Fibroblast of lung (primary cell): ENCODE data around the gene SOX9. TPM values are rescaled to one million over a fixed set of nuclear protein-coding genes. Genes with fewer than 3 reads are reported as not detected.

ENCODE experiments used
- DNase-seq, 2 donors: peaks; one replicate each; pipeline versions ENCODE4 v3.0.0 to v3.0.0-alpha.2; 2010; ENCODE audit warnings: low read depth in 2 of 2
- H2AFZ ChIP-seq: 2 replicates; pipeline ENCODE4 v1.5.1; 2012; ENCODE audit warnings: low read length, control low read depth, inconsistent platforms
- H3K27ac ChIP-seq: 2 replicates; pipeline ENCODE4 v1.5.1; 2011; ENCODE audit warnings: low read length, control low read depth; ENCODE audit not compliant: insufficient read depth
- H3K27me3 ChIP-seq: 2 replicates; pipeline ENCODE4 v1.5.1; 2011; ENCODE audit warnings: mild to moderate bottlenecking, low read length; ENCODE audit not compliant: control insufficient read depth, insufficient read depth
- H3K36me3 ChIP-seq: 2 replicates; pipeline ENCODE4 v1.5.1; 2011; ENCODE audit warnings: low read length; ENCODE audit not compliant: control insufficient read depth, insufficient read depth
- H3K4me1 ChIP-seq: 2 replicates; pipeline ENCODE4 v1.5.1; 2011; ENCODE audit warnings: low read length; ENCODE audit not compliant: control insufficient read depth, insufficient read depth; ENCODE audit errors: extremely low read depth
- H3K4me2 ChIP-seq: 2 replicates; pipeline ENCODE4 v1.5.1; 2011; ENCODE audit warnings: low read length, control low read depth; ENCODE audit not compliant: insufficient read depth; ENCODE audit errors: extremely low read depth
- H3K4me3 ChIP-seq, 4 experiments: fragments of 200-600 bp in 1 of 4; sonication (generic) in 1 of 4; replicated peaks in 1 of 4; 2 replicates each; pipeline ENCODE4 v1.5.1; 2011 to 2016; ENCODE audit warnings: low read length in 4 of 4, low read depth in 3 of 4, mild to moderate bottlenecking in 3 of 4, control low read depth in 2 of 4, inconsistent platforms in 1 of 4, mixed read lengths in 1 of 4; ENCODE audit not compliant: insufficient read depth in 1 of 4; ENCODE audit errors: control extremely low read depth in 1 of 4
- H3K79me2 ChIP-seq: 2 replicates; pipeline ENCODE4 v1.5.1; 2012; ENCODE audit warnings: mild to moderate bottlenecking, low read length, inconsistent platforms; ENCODE audit not compliant: control insufficient read depth, insufficient read depth
- H3K9ac ChIP-seq: 2 replicates; pipeline ENCODE4 v1.5.1; 2011; ENCODE audit warnings: mild to moderate bottlenecking, low read length, control low read depth; ENCODE audit not compliant: insufficient read depth
- H3K9me3 ChIP-seq: 2 replicates; pipeline ENCODE4 v1.5.1; 2012; ENCODE audit warnings: low read depth, low read length; ENCODE audit not compliant: control insufficient read depth, insufficient read depth
- H4K20me1 ChIP-seq: 2 replicates; pipeline ENCODE4 v1.5.1; 2011; ENCODE audit warnings: low read length; ENCODE audit not compliant: control insufficient read depth, insufficient read depth; ENCODE audit errors: extremely low read depth
- EZH2 ChIP-seq: IDR thresholded peaks from 2 replicates; pipeline ENCODE4 v1.5.1; 2012; ENCODE audit warnings: low read length, control low read depth, mild to moderate bottlenecking; ENCODE audit errors: missing control alignments
- polyA plus RNA-seq, 2 donors: library from polyadenylated mRNA; depleted of rRNA in 1 of 2; stranded (reverse) in 1 of 2; unstranded in 1 of 2; fragments of >200 nt; gene quantifications; 2 replicates each; pipeline ENCODE4 v1.2.1, GENCODE V29; 2011 to 2012; ENCODE audit warnings: missing spikeins in 1 of 2
- total RNA-seq: library from RNA; depleted of rRNA; stranded (reverse); fragments of >200 nt; gene quantifications from 2 replicates; pipeline ENCODE4 v1.2.1, GENCODE V29; 2014
- TF ChIP-seq, protein P1 (sequence below), 2 donors: IDR thresholded peaks in 1 of 2; conservative IDR thresholded peaks in 1 of 2; 1 replicate in 1 of 2; 2 replicates in 1 of 2; pipeline ENCODE4 v1.5.1; 2011 to 2012; ENCODE audit warnings: low read length in 2 of 2, control low read depth in 1 of 2, inconsistent platforms in 1 of 2, low read depth in 1 of 2, mild to moderate bottlenecking in 1 of 2

The SOX9 gene
- total and polyA plus RNA-seq, 2 donors (not counting 1 experiment from before 2014, with no cell fraction given): 3.1 to 5.4 TPM

DNA sequence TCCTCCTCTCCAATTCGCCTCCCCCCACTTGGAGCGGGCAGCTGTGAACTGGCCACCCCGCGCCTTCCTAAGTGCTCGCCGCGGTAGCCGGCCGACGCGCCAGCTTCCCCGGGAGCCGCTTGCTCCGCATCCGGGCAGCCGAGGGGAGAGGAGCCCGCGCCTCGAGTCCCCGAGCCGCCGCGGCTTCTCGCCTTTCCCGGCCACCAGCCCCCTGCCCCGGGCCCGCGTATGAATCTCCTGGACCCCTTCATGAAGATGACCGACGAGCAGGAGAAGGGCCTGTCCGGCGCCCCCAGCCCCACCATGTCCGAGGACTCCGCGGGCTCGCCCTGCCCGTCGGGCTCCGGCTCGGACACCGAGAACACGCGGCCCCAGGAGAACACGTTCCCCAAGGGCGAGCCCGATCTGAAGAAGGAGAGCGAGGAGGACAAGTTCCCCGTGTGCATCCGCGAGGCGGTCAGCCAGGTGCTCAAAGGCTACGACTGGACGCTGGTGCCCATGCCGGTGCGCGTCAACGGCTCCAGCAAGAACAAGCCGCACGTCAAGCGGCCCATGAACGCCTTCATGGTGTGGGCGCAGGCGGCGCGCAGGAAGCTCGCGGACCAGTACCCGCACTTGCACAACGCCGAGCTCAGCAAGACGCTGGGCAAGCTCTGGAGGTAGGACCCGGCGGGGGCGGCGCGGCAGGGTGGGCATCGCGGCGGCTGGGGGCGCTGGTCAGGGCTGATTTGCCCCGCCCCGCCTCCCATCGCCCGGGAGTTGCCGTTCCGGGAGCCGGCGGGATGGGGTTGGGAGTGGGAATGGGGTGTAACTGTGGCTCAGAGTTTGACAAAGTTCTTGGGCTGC lies 567 bp downstream of the SOX9 start:
- peak overlapping the region; percentile 90 for H2AFZ ChIP-seq
- H3K27me3 ChIP-seq: peaks cover 23% of the 10 kb centered on the region
- H4K20me1 ChIP-seq: no peaks in the 10 kb centered on the region
- H3K4me1 ChIP-seq: peaks cover 9% of the 10 kb centered on the region
- TF ChIP-seq, protein P1, sequence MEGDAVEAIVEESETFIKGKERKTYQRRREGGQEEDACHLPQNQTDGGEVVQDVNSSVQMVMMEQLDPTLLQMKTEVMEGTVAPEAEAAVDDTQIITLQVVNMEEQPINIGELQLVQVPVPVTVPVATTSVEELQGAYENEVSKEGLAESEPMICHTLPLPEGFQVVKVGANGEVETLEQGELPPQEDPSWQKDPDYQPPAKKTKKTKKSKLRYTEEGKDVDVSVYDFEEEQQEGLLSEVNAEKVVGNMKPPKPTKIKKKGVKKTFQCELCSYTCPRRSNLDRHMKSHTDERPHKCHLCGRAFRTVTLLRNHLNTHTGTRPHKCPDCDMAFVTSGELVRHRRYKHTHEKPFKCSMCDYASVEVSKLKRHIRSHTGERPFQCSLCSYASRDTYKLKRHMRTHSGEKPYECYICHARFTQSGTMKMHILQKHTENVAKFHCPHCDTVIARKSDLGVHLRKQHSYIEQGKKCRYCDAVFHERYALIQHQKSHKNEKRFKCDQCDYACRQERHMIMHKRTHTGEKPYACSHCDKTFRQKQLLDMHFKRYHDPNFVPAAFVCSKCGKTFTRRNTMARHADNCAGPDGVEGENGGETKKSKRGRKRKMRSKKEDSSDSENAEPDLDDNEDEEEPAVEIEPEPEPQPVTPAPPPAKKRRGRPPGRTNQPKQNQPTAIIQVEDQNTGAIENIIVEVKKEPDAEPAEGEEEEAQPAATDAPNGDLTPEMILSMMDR (conservative IDR thresholded peaks at IDR 0.05 in 1 of 2, IDR thresholded peaks at IDR 0.05 in 1 of 2; ENCODE audit: low read depth in 1 of 2, low read length in 2 of 2): no peak
- no peak for TF ChIP-seq EZH2
- peak overlapping the region; percentile 76 to 94 (median 92) for H3K4me3 ChIP-seq
- H3K36me3 ChIP-seq: peaks cover 6% of the 10 kb centered on the region
- H3K9ac ChIP-seq: peak overlapping the region; percentile 70
- H3K9me3 ChIP-seq: no peaks in the 10 kb centered on the region
- peak overlapping the region; percentile 79 for H3K27ac ChIP-seq
- H3K79me2 ChIP-seq: peaks cover 30% of the 10 kb centered on the region
- DNase-seq: peak; percentile 75 to 79
- H3K4me2 ChIP-seq: peak overlapping the region; percentile 73

DNA sequence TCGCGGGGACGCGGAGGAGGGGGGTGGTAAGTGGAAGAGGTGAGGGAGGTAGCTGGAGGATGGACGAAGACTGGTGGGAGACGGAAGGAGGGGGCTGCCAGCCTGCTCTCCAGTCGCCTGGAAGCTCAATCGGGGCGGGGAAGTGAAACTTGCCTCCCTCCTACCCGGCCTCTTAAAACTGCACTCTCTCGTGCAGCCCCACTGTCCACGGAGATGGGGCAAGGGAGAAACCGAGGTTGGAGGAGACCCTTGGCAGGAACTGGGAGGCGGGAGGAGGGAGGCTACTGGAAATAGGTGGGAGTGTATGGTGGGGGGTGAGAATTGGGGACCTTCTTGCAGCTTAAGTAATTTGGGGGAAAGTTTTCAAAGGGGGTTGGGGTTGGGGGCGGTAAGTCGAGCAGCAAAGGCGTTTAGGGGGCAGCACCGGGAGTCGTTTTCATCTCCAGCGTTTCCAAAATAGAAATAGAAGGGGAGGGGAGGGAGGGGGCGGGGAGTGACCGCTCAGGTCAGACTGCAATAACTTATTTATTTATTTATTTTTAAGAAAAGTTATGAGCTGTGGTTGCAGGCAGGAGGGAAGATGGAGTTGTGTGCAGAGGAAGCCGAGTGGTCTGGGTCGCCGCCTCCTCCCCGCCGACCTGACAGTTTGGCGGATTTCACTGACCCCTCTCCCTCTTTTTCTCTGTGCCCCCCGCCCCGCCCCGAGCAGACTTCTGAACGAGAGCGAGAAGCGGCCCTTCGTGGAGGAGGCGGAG lies 1.4 kb downstream of the SOX9 start:
- H3K4me1 ChIP-seq: peaks cover 9% of the 10 kb centered on the region

More for the DNA sequence above, 1.4 kb downstream of the SOX9 start:
- Histone ChIP-seq H3K79me2 (peaks cover 30% of the 10 kb centered on the region), H3K27me3 (peaks cover 19% of the 10 kb centered on the region), H4K20me1 (no peaks in the 10 kb centered on the region), H2AFZ (peak overlapping the region; percentile 76), H3K36me3 (peaks cover 6% of the 10 kb centered on the region), H3K4me2 (peak overlapping the region; percentile 95), H3K27ac (peak overlapping the region; percentile 79), H3K9me3 (no peaks in the 10 kb centered on the region), H3K9ac (peak overlapping the region; percentile 70), H3K4me3 (peak overlapping the region; percentile 76 to 94 (median 92))
- DNase-seq: peak; percentile 64 to 67
- TF ChIP-seq, protein P1 (conservative IDR thresholded peaks at IDR 0.05 in 1 of 2, IDR thresholded peaks at IDR 0.05 in 1 of 2; ENCODE audit: low read depth in 1 of 2, low read length in 2 of 2): no peak
- no peak for TF ChIP-seq EZH2
